Neural cell (in vitro differentiated cells): ENCODE data around the gene CMKLR1.

Experiments used
- CTCF ChIP-seq: fragments of 450-650 bp; IDR thresholded peaks from 2 replicates; pipeline ENCODE4 v1.5.1; 2014; ENCODE audit warnings: antibody characterized with exemption, mild to moderate bottlenecking, moderate library complexity; ENCODE audit not compliant: poor library complexity, severe bottlenecking
- EZH2 ChIP-seq: fragments of 200-600, 300-800 bp; shearing (Covaris generic), sonication (generic); IDR thresholded peaks from 2 replicates; pipeline ENCODE4 v1.6.1; 2014; ENCODE audit warnings: antibody characterized with exemption, low read length, borderline replicate concordance, mild to moderate bottlenecking; ENCODE audit not compliant: insufficient read depth, poor library complexity, severe bottlenecking
- REST ChIP-seq: IDR thresholded peaks from 2 replicates; pipeline ENCODE4 v1.6.1; 2012; ENCODE audit warnings: borderline replicate concordance
- TAF1 ChIP-seq: IDR thresholded peaks from 2 replicates; pipeline ENCODE4 v1.6.1; 2012; ENCODE audit warnings: low read depth

GRCh38 chr12:108348842-108349241 is 9.7 kb upstream of the CMKLR1 start:
- TF ChIP-seq TAF1 (no peak), CTCF (no peak), EZH2 (no peak), REST (no peak)
